Measurements from ENCODE around the gene RALGAPA2.

GRCh38 chr20:20367575-20368417 is 344.6 kb downstream of the RALGAPA2 start, which contains the start of gene INSM1:
- TF ChIP-seq MXI1 (conservative IDR thresholded peaks at IDR 0.05; ENCODE audit: poor library complexity, severe bottlenecking) = peak; percentile 57
- TF ChIP-seq, protein P1, sequence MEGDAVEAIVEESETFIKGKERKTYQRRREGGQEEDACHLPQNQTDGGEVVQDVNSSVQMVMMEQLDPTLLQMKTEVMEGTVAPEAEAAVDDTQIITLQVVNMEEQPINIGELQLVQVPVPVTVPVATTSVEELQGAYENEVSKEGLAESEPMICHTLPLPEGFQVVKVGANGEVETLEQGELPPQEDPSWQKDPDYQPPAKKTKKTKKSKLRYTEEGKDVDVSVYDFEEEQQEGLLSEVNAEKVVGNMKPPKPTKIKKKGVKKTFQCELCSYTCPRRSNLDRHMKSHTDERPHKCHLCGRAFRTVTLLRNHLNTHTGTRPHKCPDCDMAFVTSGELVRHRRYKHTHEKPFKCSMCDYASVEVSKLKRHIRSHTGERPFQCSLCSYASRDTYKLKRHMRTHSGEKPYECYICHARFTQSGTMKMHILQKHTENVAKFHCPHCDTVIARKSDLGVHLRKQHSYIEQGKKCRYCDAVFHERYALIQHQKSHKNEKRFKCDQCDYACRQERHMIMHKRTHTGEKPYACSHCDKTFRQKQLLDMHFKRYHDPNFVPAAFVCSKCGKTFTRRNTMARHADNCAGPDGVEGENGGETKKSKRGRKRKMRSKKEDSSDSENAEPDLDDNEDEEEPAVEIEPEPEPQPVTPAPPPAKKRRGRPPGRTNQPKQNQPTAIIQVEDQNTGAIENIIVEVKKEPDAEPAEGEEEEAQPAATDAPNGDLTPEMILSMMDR (IDR thresholded peaks at IDR 0.05; ENCODE audit: poor library complexity, severe bottlenecking) = no peak
- peak; percentile 47 for TF ChIP-seq EP300 (conservative IDR thresholded peaks at IDR 0.05; ENCODE audit: poor library complexity, severe bottlenecking)

All from neural cell (in vitro differentiated cells).